B cell (primary cell): ENCODE results near the gene CCDC146. TPM values are rescaled to one million over a fixed set of nuclear protein-coding genes. Genes with fewer than 3 reads are reported as not detected.
"Not testable (repeated sequence)": the region's sequence is repeated elsewhere in the genome, so short reads cannot be mapped to it uniquely, and the experiment has no call there.

Source experiments
- ATAC-seq: fragments of 200-7000 bp; cut with Tn5 transposase; one replicate; pipeline ENCODE4 v1.10.0; 2021; ENCODE audit warnings: low read depth, mild to moderate bottlenecking, moderate number of reproducible peaks, moderate library complexity
- CTCF ChIA-PET: fragments of 350-600 bp; sonication (Branson Sonifier 250); formaldehyde crosslinking; loops from one replicate; lab custom pipeline; 2021; ENCODE audit warnings: antibody characterized with exemption, inconsistent platforms; lab: Charles Lee
- POLR2A ChIA-PET: fragments of 350-600 bp; sonication (Branson Sonifier 250); formaldehyde crosslinking; loops from one replicate; lab custom pipeline; 2021; ENCODE audit warnings: antibody characterized with exemption; lab: Charles Lee
- DNase-seq: peaks from one replicate; pipeline ENCODE4 v3.0.0; 2013
- H2AFZ ChIP-seq: 2 replicates; pipeline ENCODE4 v1.6.1; 2012; ENCODE audit warnings: mild to moderate bottlenecking, low read depth, low read length; ENCODE audit not compliant: insufficient read depth, poor library complexity, severe bottlenecking
- H3K27ac ChIP-seq, 2 donors: 1 replicate in 1 of 2; 2 replicates in 1 of 2; pipeline ENCODE4 v1.5.1; 2012 to 2013; ENCODE audit warnings: low read length in 2 of 2, mild to moderate bottlenecking in 2 of 2, moderate library complexity in 1 of 2
- H3K27me3 ChIP-seq, 4 experiments: fragments of 200-600 bp in 1 of 4; sonication (generic) in 1 of 4; replicated peaks in 1 of 4; 1 replicate in 2 of 4; 2 replicates in 2 of 4; pipeline versions ENCODE4 v1.6.1 to v1.7.0; 2013 to 2016; ENCODE audit warnings: low read length in 3 of 4, mild to moderate bottlenecking in 2 of 4, mixed read lengths in 1 of 4, moderate library complexity in 1 of 4; ENCODE audit not compliant: insufficient read depth in 4 of 4, control insufficient read depth in 3 of 4; ENCODE audit errors: control extremely low read depth in 1 of 4
- H3K36me3 ChIP-seq, 2 experiments: replicated peaks in 1 of 2; 1 replicate in 1 of 2; 2 replicates in 1 of 2; pipeline versions ENCODE4 v1.6.1 to v1.7.1; 2013; ENCODE audit warnings: low read length in 1 of 2; ENCODE audit not compliant: insufficient read depth in 2 of 2, control insufficient read depth in 1 of 2; ENCODE audit errors: control extremely low read depth in 1 of 2, extremely low read depth in 1 of 2
- H3K4me1 ChIP-seq, 2 donors: fragments of 200-600 bp in 1 of 2; sonication (generic) in 1 of 2; 1 replicate in 1 of 2; 2 replicates in 1 of 2; pipeline versions ENCODE4 v1.5.1 to v1.6.1; 2013 to 2017; ENCODE audit warnings: low read length in 2 of 2; ENCODE audit not compliant: control insufficient read depth in 2 of 2, insufficient read depth in 2 of 2
- H3K4me2 ChIP-seq: replicated peaks from 2 replicates; pipeline ENCODE3; 2012; ENCODE audit warnings: mild to moderate bottlenecking, low read depth, low read length; ENCODE audit not compliant: poor library complexity, severe bottlenecking
- H3K4me3 ChIP-seq, 5 experiments: fragments of 200-600 bp in 1 of 5; sonication (generic) in 1 of 5; 1 replicate in 3 of 5; 2 replicates in 2 of 5; pipeline versions ENCODE4 v1.5.1 to v1.7.0; 2011 to 2016; ENCODE audit warnings: low read length in 4 of 5, mild to moderate bottlenecking in 4 of 5, low read depth in 2 of 5, control low read depth in 1 of 5, moderate library complexity in 1 of 5; ENCODE audit not compliant: insufficient read depth in 1 of 5; ENCODE audit errors: control extremely low read depth in 1 of 5, extremely low read depth in 1 of 5
- H3K79me2 ChIP-seq: fragments of 200-600 bp; sonication (generic); one replicate; pipeline ENCODE4 v1.6.0; 2016; ENCODE audit warnings: low read length; ENCODE audit not compliant: control insufficient read depth, insufficient read depth
- H3K9ac ChIP-seq: fragments of 200-600 bp; sonication (generic); 2 replicates; pipeline ENCODE4 v1.6.1; 2017; ENCODE audit warnings: mild to moderate bottlenecking, low read length, moderate library complexity
- H3K9me3 ChIP-seq, 3 donors: one replicate each; pipeline versions ENCODE4 v1.6.1 to v1.7.1; 2013; ENCODE audit warnings: low read length in 2 of 3; ENCODE audit not compliant: control insufficient read depth in 2 of 3, insufficient read depth in 1 of 3; ENCODE audit errors: control extremely low read depth in 1 of 3
- H4K20me1 ChIP-seq: 2 replicates; pipeline ENCODE4 v1.6.0; 2012; ENCODE audit warnings: mild to moderate bottlenecking, low read length; ENCODE audit not compliant: insufficient read depth, control insufficient read depth, poor library complexity, severe bottlenecking
- H3K27ac Mint-ChIP-seq: one replicate; pipeline ENCODE4 v1.8.0; 2021; ENCODE audit warnings: mixed read lengths
- H3K27me3 Mint-ChIP-seq: one replicate; pipeline ENCODE4 v1.8.0; 2021; ENCODE audit warnings: mixed read lengths
- H3K4me1 Mint-ChIP-seq: one replicate; pipeline ENCODE4 v1.8.0; 2021; ENCODE audit warnings: mixed read lengths
- H3K4me3 Mint-ChIP-seq: one replicate; pipeline ENCODE4 v1.8.0; 2021; ENCODE audit warnings: mixed read lengths
- H3K9me3 Mint-ChIP-seq: one replicate; pipeline ENCODE4 v1.8.0; 2022; ENCODE audit warnings: mixed read lengths; ENCODE audit not compliant: insufficient read depth
- EZH2 ChIP-seq: IDR thresholded peaks from 2 replicates; pipeline ENCODE4 v1.6.1; 2012; ENCODE audit warnings: borderline replicate concordance, low read depth, mild to moderate bottlenecking, moderate library complexity, low read length; ENCODE audit not compliant: insufficient read depth, poor library complexity, severe bottlenecking
- WGBS: methylation state at CpG from one replicate; pipeline ENCODE4 v1.1.5; 2013; ENCODE audit warnings: missing lambda C conversion rate; ENCODE audit not compliant: insufficient coverage; 5-methylcytosine and 5-hydroxymethylcytosine counted together
- intact Hi-C: fragments of 100-400 bp; cut with micrococcal nuclease; formaldehyde crosslinking; loops from one replicate; pipeline ENCODE4 v1.10.0; 2022
- polyA plus RNA-seq: library from polyadenylated mRNA; depleted of rRNA; stranded (reverse); fragments of >200 nt; gene quantifications from 2 replicates; pipeline ENCODE4 v1.2.3, GENCODE V29; 2012
- total RNA-seq, 2 donors: library from RNA; stranded (reverse); fragments of 120-200 nt in 1 of 2; gene quantifications; 1 replicate in 1 of 2; 2 replicates in 1 of 2; pipeline versions ENCODE4 v1.2.3 to v1.2.4, GENCODE V29; 2013 to 2022
- TF ChIP-seq, protein P1 (sequence below): fragments of 200-600 bp; IDR thresholded peaks from one replicate; pipeline ENCODE4 v1.8.0; 2022; ENCODE audit warnings: antibody characterized with exemption, mild to moderate bottlenecking

Gene CCDC146
- total and polyA plus RNA-seq, 2 donors (not counting 1 experiment from before 2014, with no cell fraction given): 5.6 to 8.5 TPM

DNA sequence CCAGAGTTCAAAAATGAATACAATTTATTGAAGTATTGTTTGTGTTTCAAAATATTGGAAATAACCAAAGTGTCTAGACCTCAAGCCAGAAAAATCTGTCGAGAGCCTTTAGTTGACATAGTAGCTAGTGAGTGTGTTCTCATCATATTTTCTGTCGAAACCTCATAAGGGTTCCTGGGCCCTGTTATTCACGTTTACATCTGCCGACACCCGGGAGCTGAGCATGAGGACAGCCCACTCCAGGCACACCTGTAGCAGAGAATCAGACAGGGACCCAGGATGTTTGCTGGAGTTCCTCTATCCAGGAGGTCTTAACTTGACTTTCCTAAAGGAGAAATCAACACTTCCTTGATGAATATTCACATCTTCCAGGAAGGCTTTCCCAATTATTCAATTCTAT, 149.4 kb downstream of the CCDC146 start:
- no peak overlapping the region for H3K4me3 Mint-ChIP-seq
- H3K79me2 ChIP-seq: no peaks in the 10 kb centered on the region
- H3K4me2 ChIP-seq: no peak overlapping the region
- TF ChIP-seq, protein P1, sequence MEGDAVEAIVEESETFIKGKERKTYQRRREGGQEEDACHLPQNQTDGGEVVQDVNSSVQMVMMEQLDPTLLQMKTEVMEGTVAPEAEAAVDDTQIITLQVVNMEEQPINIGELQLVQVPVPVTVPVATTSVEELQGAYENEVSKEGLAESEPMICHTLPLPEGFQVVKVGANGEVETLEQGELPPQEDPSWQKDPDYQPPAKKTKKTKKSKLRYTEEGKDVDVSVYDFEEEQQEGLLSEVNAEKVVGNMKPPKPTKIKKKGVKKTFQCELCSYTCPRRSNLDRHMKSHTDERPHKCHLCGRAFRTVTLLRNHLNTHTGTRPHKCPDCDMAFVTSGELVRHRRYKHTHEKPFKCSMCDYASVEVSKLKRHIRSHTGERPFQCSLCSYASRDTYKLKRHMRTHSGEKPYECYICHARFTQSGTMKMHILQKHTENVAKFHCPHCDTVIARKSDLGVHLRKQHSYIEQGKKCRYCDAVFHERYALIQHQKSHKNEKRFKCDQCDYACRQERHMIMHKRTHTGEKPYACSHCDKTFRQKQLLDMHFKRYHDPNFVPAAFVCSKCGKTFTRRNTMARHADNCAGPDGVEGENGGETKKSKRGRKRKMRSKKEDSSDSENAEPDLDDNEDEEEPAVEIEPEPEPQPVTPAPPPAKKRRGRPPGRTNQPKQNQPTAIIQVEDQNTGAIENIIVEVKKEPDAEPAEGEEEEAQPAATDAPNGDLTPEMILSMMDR: no peak
- TF ChIP-seq EZH2: no peak
- no peak overlapping the region for H2AFZ ChIP-seq
- no peaks in the 10 kb centered on the region for H3K27me3 ChIP-seq
- no peaks in the 10 kb centered on the region for H3K9me3 Mint-ChIP-seq
- H3K4me1 ChIP-seq: peaks cover 20 to 24% of the 10 kb centered on the region in 2 donors
- H3K27ac ChIP-seq: no peak overlapping the region
- POLR2A ChIA-PET: no interaction called here
- ATAC-seq: no peak
- DNase-seq: no peak
- H3K4me1 Mint-ChIP-seq: peaks cover 40% of the 10 kb centered on the region
- intact Hi-C loops: no loop called here
- no peaks in the 10 kb centered on the region for H4K20me1 ChIP-seq
- no peaks in the 10 kb centered on the region for H3K9me3 ChIP-seq
- no peaks in the 10 kb centered on the region for H3K36me3 ChIP-seq
- no peak overlapping the region for H3K27ac Mint-ChIP-seq
- H3K4me3 ChIP-seq: no peak overlapping the region
- WGBS: 97% methylated on average over 5 of the region's 5 CpGs
- H3K9ac ChIP-seq: no peak overlapping the region
- CTCF ChIA-PET: no interaction called here
- H3K27me3 Mint-ChIP-seq: no peaks in the 10 kb centered on the region

DNA sequence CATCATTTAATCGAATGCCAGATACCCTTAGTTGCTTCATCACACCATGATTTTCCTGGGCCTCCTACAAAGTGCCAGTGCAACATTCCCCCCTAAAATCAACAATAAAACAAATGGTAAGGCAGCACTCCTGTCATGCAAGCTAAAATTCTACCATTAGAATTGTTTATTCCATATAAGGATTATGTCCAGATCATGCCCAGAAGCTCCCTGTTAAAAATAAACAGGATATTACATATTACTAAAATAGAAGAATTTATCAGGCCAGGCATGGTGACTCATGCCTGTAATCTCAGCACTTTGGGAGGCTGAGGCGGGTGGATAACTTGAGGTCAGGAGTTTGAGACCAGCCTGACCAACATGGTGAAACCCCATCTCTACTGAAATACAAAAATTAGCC, 153.2 kb downstream of the CCDC146 start:
- H3K27ac ChIP-seq, H3K4me2 ChIP-seq, H3K27ac Mint-ChIP-seq, H3K27me3 Mint-ChIP-seq, DNase-seq, H3K9me3 ChIP-seq, H3K4me3 ChIP-seq, H3K36me3 ChIP-seq, POLR2A ChIA-PET, H3K4me3 Mint-ChIP-seq, intact Hi-C loops, H2AFZ ChIP-seq, ATAC-seq, H3K9me3 Mint-ChIP-seq, H3K9ac ChIP-seq, H3K79me2 ChIP-seq, H3K27me3 ChIP-seq, CTCF ChIA-PET, H4K20me1 ChIP-seq, H3K4me1 ChIP-seq: not testable (repeated sequence)
- WGBS: no CpG with 5 or more reads among the region's 2 CpGs
- H3K4me1 Mint-ChIP-seq: peaks cover 14% of the 10 kb centered on the region
